Vagina (tissue), 2 donors: ENCODE data around the gene IL17RA.

Source experiments
- CTCF ChIP-seq, 3 experiments: fragments of 450-650 bp in 2 of 3; fragments of 200-600 bp in 1 of 3; sonication (generic) in 1 of 3; IDR thresholded peaks; one replicate each; pipeline ENCODE4 v1.5.1; 2017 to 2019; ENCODE audit warnings: antibody characterized with exemption in 3 of 3, mild to moderate bottlenecking in 2 of 3, moderate library complexity in 2 of 3
- POLR2AphosphoS5 ChIP-seq, 2 donors: sonication (generic); formaldehyde crosslinking; IDR thresholded peaks; one replicate each; pipeline ENCODE4 v1.9.0; 2017; ENCODE audit warnings: antibody characterized with exemption in 2 of 2, mild to moderate bottlenecking in 2 of 2, low read depth in 1 of 2; ENCODE audit not compliant: insufficient read depth in 1 of 2

GRCh38 chr22:17164392-17165024 is 79.7 kb downstream of the IL17RA start:
- no peak for TF ChIP-seq CTCF (IDR thresholded peaks at IDR 0.05)
- TF ChIP-seq POLR2AphosphoS5 (IDR thresholded peaks at IDR 0.05; ENCODE audit: insufficient read depth in 1 of 2, low read depth in 1 of 2): no peak
